ENCODE measurements around the gene CLEC19A.

CLEC19A gene

GRCh38 chr16:19288872-19289799 lies 3.6 kb downstream of the CLEC19A start:
- no peak for TF ChIP-seq CTCF (IDR thresholded peaks at IDR 0.05; ENCODE audit: low read depth, low read length, poor library complexity, severe bottlenecking)
- TF ChIP-seq EZH2phosphoT487 (IDR thresholded peaks at IDR 0.05; ENCODE audit: borderline replicate concordance, low read length): no peak
- no peak overlapping the region for H3K4me3 ChIP-seq (ENCODE audit: low read length)
- H3K4me2 ChIP-seq (ENCODE audit: low read length): no peak overlapping the region
- H3K9me3 ChIP-seq (ENCODE audit: control insufficient read depth, insufficient read depth, low read length): no peaks in the 10 kb centered on the region
- no peaks in the 10 kb centered on the region for H3K36me3 ChIP-seq (ENCODE audit: control insufficient read depth, low read length)
- H3F3A ChIP-seq (ENCODE audit: control insufficient read depth, insufficient read depth): no peaks in the 10 kb centered on the region
- no peaks in the 10 kb centered on the region for H4K20me1 ChIP-seq (ENCODE audit: control insufficient read depth, insufficient read depth, low read depth, low read length)
- no peaks in the 10 kb centered on the region for H3K9me2 ChIP-seq (replicated peaks; ENCODE audit: control insufficient read depth, low read length)
- no peak overlapping the region for H3K27ac ChIP-seq (ENCODE audit: low read depth, low read length)
- H3K4me1 ChIP-seq (ENCODE audit: control insufficient read depth, low read length): peaks cover under 1% of the 10 kb centered on the region; the same call in 1 of the 2 replicates
- H3K27me3 ChIP-seq (ENCODE audit: control insufficient read depth, low read length): peaks cover 4% of the 10 kb centered on the region; the same call in 1 of the 2 replicates
- no peaks in the 10 kb centered on the region for H3K79me2 ChIP-seq (ENCODE audit: control insufficient read depth, low read length)

DNA sequence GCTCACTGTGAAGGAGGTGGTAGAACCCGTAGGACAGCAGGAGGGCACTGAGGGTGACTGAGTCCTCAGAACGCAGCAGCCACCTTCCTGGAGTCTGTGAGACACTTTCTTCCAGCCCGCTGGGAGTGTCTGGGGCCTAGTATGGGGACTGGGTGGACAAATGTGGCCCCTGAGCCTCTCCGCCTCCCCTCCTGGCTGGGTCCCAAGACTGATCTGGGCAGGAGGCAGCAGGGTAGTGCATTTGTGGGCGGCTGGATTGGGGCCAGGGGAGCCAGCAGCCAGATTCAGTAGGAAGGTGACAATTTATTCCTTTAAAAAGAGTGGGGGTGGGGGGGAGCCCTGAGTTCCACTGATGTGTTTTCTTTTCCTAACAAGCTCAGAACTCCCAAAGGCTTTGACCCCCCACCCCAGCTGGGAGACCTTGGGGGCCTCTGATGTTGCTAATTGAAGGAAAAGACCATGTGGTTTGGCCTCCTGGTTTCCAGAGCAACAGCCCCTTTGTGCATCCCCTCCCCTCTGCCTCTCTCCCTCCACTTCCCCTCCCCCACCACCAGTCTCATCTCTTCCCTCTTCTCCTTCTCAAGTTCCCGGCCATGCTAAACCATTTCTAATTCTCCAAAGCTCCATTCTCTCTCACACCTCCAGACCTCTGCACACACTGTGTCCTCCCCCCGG lies 4.4 kb downstream of the CLEC19A start:
- H3K9me3 ChIP-seq (ENCODE audit: control insufficient read depth, insufficient read depth, low read length): no peaks in the 10 kb centered on the region

DNA sequence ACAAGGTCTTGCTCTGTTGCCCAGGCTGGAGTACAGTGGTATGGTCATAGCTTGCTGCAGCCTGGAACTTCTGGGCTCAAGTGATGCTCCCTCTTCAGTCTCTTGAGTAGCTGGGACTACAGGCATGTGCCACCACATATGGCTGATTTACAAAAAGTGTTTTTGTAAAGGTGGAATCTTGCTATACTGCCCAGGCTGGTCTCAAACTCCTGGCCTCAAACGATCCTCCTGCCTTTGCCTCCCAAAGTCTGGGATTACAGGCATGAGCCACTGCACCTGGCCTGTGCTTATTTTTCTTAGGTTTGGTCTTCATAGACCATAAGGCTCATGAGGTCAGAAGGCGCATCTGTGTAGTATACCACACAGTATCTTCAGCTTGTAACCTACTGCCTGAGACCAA lies 5.3 kb downstream of the CLEC19A start:
- no peak overlapping the region for H3K27ac ChIP-seq (ENCODE audit: low read depth, low read length)
- H3K4me2 ChIP-seq (ENCODE audit: low read length): no peak overlapping the region
- H4K20me1 ChIP-seq (ENCODE audit: control insufficient read depth, insufficient read depth, low read depth, low read length): no peaks in the 10 kb centered on the region
- TF ChIP-seq CTCF (IDR thresholded peaks at IDR 0.05; ENCODE audit: low read depth, low read length, poor library complexity, severe bottlenecking) (no peak), EZH2phosphoT487 (IDR thresholded peaks at IDR 0.05; ENCODE audit: borderline replicate concordance, low read length) (no peak)
- no peaks in the 10 kb centered on the region for H3F3A ChIP-seq (ENCODE audit: control insufficient read depth, insufficient read depth)
- no peaks in the 10 kb centered on the region for H3K36me3 ChIP-seq (ENCODE audit: control insufficient read depth, low read length)
- H3K79me2 ChIP-seq (ENCODE audit: control insufficient read depth, low read length): no peaks in the 10 kb centered on the region
- no peak overlapping the region for H3K4me3 ChIP-seq (ENCODE audit: low read length)
- no peaks in the 10 kb centered on the region for H3K9me2 ChIP-seq (replicated peaks; ENCODE audit: control insufficient read depth, low read length)
- peaks cover 4% of the 10 kb centered on the region; the same call in 1 of the 2 replicates for H3K4me1 ChIP-seq (ENCODE audit: control insufficient read depth, low read length)
- no peaks in the 10 kb centered on the region for H3K9me3 ChIP-seq (ENCODE audit: control insufficient read depth, insufficient read depth, low read length)
- peaks cover 18% of the 10 kb centered on the region for H3K27me3 ChIP-seq (ENCODE audit: control insufficient read depth, low read length)

More for the DNA sequence above, 4.4 kb downstream of the CLEC19A start:
- Histone ChIP-seq H3F3A (ENCODE audit: control insufficient read depth, insufficient read depth) (no peaks in the 10 kb centered on the region), H4K20me1 (ENCODE audit: control insufficient read depth, insufficient read depth, low read depth, low read length) (no peaks in the 10 kb centered on the region), H3K4me1 (ENCODE audit: control insufficient read depth, low read length) (peaks cover 4% of the 10 kb centered on the region; the same call in 1 of the 2 replicates), H3K4me3 (ENCODE audit: low read length) (no peak overlapping the region), H3K4me2 (ENCODE audit: low read length) (no peak overlapping the region), H3K27me3 (ENCODE audit: control insufficient read depth, low read length) (peaks cover 8% of the 10 kb centered on the region), H3K9me2 (replicated peaks; ENCODE audit: control insufficient read depth, low read length) (no peaks in the 10 kb centered on the region), H3K27ac (ENCODE audit: low read depth, low read length) (no peak overlapping the region), H3K36me3 (ENCODE audit: control insufficient read depth, low read length) (no peaks in the 10 kb centered on the region), H3K79me2 (ENCODE audit: control insufficient read depth, low read length) (no peaks in the 10 kb centered on the region)
- no peak for TF ChIP-seq EZH2phosphoT487 (IDR thresholded peaks at IDR 0.05; ENCODE audit: borderline replicate concordance, low read length)
- no peak for TF ChIP-seq CTCF (IDR thresholded peaks at IDR 0.05; ENCODE audit: low read depth, low read length, poor library complexity, severe bottlenecking)
